Stimulated activated CD8-positive, alpha-beta memory T cell treated with anti-CD3 and anti-CD28 coated beads, Interleukin-4, amount 100 ng/mL, for 4 hours (primary cell): ENCODE results near the gene C10orf71.

Experiments
- DNase-seq, 2 donors: peaks; one replicate each; pipeline ENCODE4 v3.0.0-alpha.2; 2020; ENCODE audit warnings: low read depth in 2 of 2, low spot score in 1 of 2

The C10orf71 gene

GRCh38 chr10:49332768-49333167 is 33.8 kb downstream of the C10orf71 start:
- DNase-seq, result no peak

GRCh38 chr10:49333192-49333591 is 34.2 kb downstream of the C10orf71 start:
- DNase-seq, result no peak

GRCh38 chr10:49334964-49335363 is 36.0 kb downstream of the C10orf71 start:
- no peak for DNase-seq

DNA sequence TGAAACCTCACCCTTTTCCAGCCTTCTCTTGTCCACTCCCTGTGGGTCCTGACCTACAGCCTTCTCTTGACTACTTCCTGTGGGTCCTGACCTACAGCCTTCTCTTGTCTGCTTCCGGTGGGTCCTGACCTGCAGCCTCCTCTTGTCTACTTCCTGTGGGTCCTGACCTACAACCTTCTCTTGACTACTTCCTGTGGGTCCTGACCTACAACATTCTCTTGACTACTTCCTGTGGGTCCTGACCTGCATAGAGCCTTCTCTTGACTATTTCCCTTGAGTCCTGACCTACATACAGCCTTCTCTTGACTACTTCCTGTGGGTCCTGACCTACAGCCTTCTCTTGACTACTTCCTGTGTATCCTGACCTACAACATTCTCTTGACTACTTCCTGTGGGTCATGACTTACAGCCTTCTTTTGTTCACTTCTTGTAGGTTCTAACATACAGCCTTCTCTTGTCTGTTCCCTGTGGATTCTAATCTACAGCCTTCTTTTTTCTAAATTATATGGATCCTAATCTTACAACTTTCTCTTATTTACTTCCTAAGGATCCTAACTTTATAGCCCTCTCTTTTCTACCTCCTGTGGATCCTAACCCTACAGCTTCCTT is 36.5 kb downstream of the C10orf71 start:
- no peak for DNase-seq

GRCh38 chr10:49338604-49339003 is 39.6 kb downstream of the C10orf71 start:
- DNase-seq, result no peak

GRCh38 chr10:49344840-49345239 is 45.9 kb downstream of the C10orf71 start:
- no peak for DNase-seq

DNA sequence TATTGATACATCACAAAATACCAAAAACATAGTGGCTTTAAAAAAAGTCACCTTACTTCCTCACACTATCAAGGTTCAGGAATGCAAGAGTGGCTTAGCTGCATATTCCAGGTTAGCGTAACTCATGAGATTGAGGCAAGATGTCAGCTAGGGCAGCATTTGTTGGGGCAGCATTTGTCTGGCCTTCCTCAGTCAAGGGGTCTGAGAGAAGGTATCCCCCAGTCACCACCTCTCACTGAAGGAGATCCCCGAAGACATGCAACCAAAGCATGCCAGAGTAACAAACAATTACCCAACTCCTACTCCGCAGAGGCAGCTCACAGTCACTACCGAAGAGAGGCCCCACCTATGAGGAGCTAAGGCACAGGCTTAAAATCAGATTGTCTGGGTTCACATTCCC is 48.4 kb downstream of the C10orf71 start:
- DNase-seq, result no peak

DNA sequence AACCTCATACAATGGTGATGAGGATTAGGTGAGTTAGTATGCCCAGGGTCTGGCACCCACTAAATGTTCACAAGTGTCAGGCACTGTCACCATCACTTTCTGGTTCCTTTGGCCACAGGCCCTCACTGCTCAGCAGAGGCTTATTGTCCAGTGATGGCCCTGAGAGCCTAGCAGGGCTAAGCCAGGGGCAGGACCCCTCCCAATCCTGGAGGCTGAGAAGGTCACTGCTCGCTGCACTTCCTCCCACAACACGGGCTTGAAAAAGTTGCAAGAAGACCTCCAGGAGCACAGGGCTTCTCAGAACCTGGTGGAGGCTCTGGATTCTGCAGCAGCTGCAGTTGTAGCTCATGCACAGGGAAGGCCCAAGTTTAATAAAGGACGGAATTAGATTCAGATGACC is 48.9 kb downstream of the C10orf71 start:
- no peak for DNase-seq

GRCh38 chr10:49348593-49348992 is 49.6 kb downstream of the C10orf71 start:
- DNase-seq, result no peak

DNA sequence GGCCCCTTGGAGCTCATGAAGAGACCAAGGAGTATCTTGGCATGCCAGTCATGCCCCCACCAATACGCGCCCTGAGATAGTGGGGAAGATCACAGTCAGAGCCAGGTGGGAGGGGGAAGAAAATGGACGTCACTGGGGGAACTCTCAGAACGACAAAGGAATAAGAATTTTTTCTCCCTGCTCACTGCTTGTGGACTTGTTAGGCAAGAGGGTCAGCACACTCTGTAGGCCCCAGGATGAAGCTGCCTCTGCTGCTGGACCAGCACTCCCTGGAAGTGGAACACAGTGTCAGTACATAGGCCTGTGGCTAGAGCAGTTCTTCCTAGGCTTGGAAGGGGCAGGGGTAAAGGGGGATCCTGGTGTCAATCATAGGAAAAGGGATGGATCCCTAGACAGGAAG is 50.4 kb downstream of the C10orf71 start:
- no peak for DNase-seq

DNA sequence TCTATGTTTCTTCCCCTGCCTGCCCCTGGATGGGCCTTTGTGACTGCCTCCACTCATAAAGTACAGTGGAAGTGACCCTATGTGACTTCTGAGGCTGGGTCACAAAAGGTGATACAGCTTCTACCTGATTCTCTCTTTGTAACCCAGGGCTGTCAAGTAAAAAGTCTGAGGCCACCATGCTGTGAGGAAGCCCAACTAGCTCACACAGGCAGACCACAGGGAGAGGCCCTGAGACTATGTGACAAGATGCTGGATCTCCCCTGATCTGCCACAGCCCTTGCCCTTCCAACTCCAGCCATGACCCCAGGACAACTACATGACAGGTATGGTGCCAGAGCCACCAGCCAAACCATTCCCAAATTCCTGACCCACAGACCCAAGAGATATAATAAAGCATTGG is 51.2 kb downstream of the C10orf71 start:
- DNase-seq, result no peak

- DNase-seq, result no peak
Observed at GRCh38 chr10:49350846-49351532, 52.0 kb downstream of the C10orf71 start.

DNA sequence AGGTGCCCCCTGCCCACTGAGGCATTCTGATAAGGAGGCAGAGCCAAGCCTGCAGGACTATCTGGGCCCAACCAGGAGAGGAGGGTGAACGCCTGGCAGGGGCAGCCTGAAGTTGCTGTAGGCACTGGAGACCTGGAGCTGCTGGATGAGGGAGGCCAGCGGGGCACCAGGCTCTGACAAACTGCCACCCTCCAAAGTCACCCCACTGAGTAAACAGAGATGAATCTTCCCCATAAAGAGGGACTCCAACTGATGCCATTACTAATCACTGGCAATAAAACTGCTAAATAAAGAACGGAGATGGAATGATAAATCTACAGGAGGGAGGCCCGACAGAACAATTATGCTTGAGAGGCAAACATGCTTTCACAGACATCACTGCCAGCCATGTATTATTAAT is 52.7 kb downstream of the C10orf71 start:
- DNase-seq, result no peak

GRCh38 chr10:49352323-49352722 is 53.4 kb downstream of the C10orf71 start:
- no peak for DNase-seq

DNA sequence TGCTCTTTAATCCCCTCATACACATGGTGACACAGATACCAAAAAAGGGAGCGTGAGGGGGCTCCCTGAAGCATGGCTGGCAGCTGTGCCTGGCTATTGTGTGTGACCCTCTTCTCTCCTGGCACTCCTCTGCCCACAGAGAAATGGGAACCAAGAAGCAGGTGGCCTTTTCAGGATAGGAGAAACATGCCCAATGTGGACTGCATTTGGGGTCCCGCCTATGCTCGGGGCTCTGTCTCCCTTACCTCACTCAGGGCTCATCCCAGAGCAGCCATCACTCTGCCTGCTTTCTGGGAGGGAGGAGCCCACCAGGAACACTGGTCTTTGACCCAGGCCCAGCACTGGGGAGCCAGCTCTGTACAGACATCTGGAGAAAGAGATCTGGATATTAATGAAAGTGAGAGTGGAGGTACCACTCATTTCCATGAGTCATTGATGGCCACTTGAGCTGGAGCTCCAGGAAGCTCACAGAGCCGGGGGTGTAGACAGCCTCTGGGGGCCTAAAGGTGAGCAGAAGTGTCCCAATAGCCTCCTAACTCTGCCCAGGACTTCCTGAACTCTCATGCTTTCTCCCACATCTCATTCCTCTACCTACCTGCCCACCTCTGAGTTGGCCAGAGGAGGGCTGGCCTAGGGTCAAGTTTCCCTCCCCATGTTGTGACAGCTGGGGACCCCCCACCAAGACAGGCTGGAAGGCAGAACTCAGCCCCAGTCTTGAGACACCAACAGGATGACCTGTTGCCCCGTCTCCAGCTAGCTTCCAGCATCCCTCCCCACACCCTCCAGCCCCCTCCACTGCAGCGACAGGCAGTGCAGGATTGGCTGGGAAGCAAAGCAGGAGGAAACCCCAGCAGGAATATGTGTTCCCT is 54.3 kb downstream of the C10orf71 start:
- DNase-seq, result no peak

DNA sequence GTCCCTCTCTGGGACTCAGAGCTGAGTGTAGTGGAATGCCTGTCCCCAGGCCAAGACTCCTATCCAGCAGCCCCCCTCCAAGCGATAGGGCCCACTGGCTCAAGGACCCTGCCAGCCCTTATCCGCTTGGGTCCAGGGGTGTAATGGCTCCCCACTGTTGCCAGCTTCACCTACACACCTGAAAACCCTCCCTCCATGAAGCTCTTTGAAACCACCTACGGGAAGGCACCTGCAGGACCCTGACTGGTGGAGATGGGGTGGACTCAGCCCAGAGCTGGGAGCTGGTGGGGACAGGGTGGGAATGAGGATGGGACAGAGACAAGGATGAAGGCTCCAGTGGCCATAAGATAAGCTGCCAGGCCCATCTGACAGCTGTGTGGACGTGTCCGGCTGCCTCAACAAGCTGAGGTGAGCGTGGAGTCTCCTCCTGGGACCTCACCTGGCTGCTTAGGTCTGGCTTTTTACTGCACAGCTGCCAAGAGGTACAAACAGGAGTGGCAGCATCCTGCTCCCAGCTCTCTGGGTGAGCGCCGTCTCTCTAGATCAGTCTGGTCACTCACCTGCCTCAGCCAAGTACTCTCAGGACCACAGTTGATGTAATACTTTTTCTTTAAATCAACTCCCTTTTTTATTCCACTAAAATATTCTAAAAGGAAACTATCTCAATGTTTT is 55.1 kb downstream of the C10orf71 start:
- no peak for DNase-seq

DNA sequence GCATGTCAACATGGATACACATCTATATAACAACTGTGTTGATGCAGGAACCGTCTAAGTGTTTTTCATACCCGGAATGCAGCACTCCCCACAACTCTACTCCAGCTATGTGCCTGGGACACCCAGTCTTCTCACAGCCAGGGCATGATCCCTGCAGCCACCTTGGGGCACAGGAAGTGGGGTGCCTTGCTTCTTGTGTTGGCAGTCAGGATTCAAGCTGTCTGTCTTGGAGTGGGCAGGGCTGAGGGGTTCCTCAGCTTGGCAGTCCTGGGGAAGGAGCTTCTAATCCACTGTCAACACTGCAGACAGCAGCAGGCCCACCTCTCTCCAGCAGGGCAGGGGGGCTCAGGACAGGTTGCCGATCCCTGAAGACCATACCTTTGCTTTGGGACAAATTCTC is 55.6 kb downstream of the C10orf71 start:
- no peak for DNase-seq

- no peak for DNase-seq
Observed at GRCh38 chr10:49355221-49355620, 56.3 kb downstream of the C10orf71 start.

DNA sequence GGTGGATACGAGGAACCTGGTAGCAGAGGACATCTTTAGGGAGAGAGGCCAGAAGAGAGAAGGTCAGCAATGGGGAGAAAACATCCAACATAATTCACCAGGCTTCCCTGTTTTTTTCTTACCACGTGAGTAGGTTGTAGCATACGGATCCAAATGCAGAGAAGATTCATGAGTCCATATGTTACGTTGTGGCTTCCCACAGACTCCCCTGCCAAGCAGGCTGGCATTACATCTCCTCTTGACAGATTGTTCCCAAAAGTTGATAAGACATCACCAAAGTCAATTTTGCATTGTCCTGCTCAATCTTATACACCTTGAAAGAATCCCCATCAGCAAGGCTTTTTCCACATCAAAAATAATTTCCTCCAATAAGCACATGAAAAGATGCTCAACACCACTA is 57.2 kb downstream of the C10orf71 start:
- no peak for DNase-seq

DNA sequence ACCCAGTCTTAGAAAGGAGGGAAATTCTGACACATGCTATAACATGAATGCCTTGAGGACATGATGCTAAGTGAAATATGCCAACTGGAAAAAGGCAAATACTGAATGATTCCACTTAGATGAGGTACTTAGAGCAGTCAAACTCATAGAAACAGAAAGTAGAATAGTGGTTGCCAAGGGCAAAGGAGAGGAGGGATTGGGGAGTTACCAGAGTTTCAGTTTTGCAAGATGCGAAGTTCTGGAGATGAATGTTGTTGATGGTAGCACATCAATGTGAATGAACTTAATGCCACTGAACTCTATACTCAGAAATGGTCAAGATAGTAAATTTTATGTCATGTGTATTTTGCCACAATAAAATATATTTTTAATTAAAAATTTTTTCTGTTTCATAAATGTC is 58.0 kb downstream of the C10orf71 start:
- no peak for DNase-seq

DNA sequence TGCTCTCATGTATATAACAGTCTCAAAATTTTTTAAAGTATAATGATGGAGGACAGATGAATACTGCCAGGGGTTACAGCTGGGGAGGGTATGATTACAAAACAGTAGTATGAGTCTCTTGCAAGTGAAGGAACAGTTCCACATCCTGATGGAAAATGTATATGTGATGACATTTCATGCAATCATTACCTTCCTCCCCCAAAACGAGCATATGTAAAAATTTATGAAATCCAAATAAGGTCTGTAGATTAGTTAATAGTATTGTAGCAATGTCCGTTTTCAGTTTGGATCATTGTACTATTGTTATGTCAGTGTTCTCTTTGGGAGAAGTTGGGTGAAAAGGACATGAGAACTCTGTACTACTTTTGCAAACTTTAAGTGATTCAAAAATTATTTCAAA is 58.9 kb downstream of the C10orf71 start:
- no peak for DNase-seq
